ENCODE measurements around the gene TSPAN31.

The TSPAN31 gene

DNA sequence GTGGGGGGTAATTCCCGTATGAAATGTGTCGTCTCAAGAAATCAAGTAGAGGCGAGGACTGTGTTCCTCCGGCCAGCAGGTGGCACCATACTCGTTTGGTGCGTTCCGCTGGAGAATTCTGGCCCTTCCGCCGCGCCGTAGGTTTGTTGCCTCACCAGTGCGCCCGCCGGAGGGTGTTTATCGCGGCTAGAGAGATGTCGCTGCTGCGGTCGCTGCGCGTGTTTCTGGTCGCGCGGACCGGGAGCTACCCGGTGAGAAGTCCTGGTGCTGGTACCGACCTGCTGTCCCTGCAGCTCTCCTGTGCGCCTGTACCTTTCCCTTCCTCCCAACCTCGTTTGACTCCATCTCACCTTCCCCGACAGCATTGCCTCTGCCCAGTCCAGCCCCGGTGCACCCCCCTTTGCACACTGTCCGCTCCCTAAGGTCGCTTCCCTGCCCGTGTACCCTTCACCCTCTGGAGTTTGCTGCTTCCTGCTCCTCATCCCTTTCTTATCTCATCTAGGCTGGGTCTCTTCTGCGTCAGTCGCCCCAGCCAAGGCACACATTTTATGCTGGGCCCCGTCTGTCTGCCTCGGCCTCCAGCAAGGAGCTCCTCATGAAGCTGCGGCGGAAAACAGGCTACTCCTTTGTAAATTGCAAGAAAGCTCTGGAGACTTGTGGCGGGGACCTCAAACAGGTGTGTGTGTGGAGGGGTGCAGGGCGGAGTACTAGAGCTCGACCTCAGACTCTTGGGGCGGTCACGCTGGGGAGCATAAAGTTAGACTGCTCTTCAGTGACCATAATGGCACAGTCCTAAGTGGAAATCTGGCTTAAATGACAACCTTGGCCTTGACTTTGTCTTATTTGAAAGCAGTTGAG, 38.0 kb downstream of the TSPAN31 start, which contains the start of gene TSFM (continued):
- TF ChIP-seq ZBTB11 (tag by site-specific recombination; conservative IDR thresholded peaks at IDR 0.05; ENCODE audit: low read depth), result peak; percentile 93
- TF ChIP-seq ZNF202 (tag by site-specific recombination; IDR thresholded peaks at IDR 0.05; ENCODE audit: borderline replicate concordance), result no peak
- no peak for TF ChIP-seq ZFP3 (tag by site-specific recombination; IDR thresholded peaks at IDR 0.05; ENCODE audit: low read depth)
- TF ChIP-seq ZNF112 (tag by site-specific recombination; IDR thresholded peaks at IDR 0.05), result no peak
- TF ChIP-seq ZNF23 (tag by site-specific recombination; IDR thresholded peaks at IDR 0.05; ENCODE audit: borderline replicate concordance), result no peak
- TF ChIP-seq, protein P1, sequence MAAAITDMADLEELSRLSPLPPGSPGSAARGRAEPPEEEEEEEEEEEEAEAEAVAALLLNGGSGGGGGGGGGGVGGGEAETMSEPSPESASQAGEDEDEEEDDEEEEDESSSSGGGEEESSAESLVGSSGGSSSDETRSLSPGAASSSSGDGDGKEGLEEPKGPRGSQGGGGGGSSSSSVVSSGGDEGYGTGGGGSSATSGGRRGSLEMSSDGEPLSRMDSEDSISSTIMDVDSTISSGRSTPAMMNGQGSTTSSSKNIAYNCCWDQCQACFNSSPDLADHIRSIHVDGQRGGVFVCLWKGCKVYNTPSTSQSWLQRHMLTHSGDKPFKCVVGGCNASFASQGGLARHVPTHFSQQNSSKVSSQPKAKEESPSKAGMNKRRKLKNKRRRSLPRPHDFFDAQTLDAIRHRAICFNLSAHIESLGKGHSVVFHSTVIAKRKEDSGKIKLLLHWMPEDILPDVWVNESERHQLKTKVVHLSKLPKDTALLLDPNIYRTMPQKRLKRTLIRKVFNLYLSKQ (tag by site-specific recombination; IDR thresholded peaks at IDR 0.05; ENCODE audit: borderline replicate concordance), result peak; percentile 64; the same call in 1 of the 2 replicates
- TF ChIP-seq ZNF335 (tag by site-specific recombination; conservative IDR thresholded peaks at IDR 0.05), result peak; percentile 89
- no peak; the same call in 1 of the 2 replicates for TF ChIP-seq ZNF214 (tag by site-specific recombination; IDR thresholded peaks at IDR 0.05; ENCODE audit: borderline replicate concordance)
- peak; percentile 81 for TF ChIP-seq ZBTB26 (tag by site-specific recombination; optimal IDR thresholded peaks at IDR 0.05)
- TF ChIP-seq ZNF624 (tag by site-specific recombination; IDR thresholded peaks at IDR 0.05), result 0 out of 2 replicates have a peak, but pooled peaks have one; percentile 52
- TF ChIP-seq ZNF585B (tag by site-specific recombination; IDR thresholded peaks at IDR 0.05), result no peak
- TF ChIP-seq, protein P2, sequence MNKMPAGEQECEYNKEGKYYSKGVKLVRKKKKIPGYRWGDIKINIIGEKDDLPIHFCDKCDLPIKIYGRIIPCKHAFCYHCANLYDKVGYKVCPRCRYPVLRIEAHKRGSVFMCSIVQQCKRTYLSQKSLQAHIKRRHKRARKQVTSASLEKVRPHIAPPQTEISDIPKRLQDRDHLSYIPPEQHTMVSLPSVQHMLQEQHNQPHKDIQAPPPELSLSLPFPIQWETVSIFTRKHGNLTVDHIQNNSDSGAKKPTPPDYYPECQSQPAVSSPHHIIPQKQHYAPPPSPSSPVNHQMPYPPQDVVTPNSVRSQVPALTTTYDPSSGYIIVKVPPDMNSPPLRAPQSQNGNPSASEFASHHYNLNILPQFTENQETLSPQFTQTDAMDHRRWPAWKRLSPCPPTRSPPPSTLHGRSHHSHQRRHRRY (tag by site-specific recombination; IDR thresholded peaks at IDR 0.05), result peak; percentile 48; the same call in 1 of the 2 replicates
- TF ChIP-seq, protein P3, sequence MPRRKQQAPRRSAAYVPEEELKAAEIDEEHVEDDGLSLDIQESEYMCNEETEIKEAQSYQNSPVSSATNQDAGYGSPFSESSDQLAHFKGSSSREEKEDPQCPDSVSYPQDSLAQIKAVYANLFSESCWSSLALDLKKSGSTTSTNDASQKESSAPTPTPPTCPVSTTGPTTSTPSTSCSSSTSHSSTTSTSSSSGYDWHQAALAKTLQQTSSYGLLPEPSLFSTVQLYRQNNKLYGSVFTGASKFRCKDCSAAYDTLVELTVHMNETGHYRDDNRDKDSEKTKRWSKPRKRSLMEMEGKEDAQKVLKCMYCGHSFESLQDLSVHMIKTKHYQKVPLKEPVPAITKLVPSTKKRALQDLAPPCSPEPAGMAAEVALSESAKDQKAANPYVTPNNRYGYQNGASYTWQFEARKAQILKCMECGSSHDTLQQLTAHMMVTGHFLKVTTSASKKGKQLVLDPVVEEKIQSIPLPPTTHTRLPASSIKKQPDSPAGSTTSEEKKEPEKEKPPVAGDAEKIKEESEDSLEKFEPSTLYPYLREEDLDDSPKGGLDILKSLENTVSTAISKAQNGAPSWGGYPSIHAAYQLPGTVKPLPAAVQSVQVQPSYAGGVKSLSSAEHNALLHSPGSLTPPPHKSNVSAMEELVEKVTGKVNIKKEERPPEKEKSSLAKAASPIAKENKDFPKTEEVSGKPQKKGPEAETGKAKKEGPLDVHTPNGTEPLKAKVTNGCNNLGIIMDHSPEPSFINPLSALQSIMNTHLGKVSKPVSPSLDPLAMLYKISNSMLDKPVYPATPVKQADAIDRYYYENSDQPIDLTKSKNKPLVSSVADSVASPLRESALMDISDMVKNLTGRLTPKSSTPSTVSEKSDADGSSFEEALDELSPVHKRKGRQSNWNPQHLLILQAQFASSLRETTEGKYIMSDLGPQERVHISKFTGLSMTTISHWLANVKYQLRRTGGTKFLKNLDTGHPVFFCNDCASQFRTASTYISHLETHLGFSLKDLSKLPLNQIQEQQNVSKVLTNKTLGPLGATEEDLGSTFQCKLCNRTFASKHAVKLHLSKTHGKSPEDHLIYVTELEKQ (tag by site-specific recombination; IDR thresholded peaks at IDR 0.05; ENCODE audit: borderline replicate concordance), result no peak
- no peak; the same call in 1 of the 2 replicates for TF ChIP-seq ZNF626 (tag by site-specific recombination; IDR thresholded peaks at IDR 0.05)
- TF ChIP-seq ZNF843 (tag by site-specific recombination; IDR thresholded peaks at IDR 0.05), result peak; percentile 83
- TF ChIP-seq ZNF184 (tag by site-specific recombination; IDR thresholded peaks at IDR 0.05), result peak; percentile 73; the same call in 1 of the 2 replicates
- TF ChIP-seq ZNF133 (tag by site-specific recombination; IDR thresholded peaks at IDR 0.05), result 0 out of 2 replicates have a peak, but pooled peaks have one; percentile 26
- TF ChIP-seq ZNF654 (tag by site-specific recombination; IDR thresholded peaks at IDR 0.05; ENCODE audit: low read depth), result peak; percentile 80
- TF ChIP-seq MZF1 (tag by site-specific recombination; IDR thresholded peaks at IDR 0.05; ENCODE audit: borderline replicate concordance), result no peak
- no peak for TF ChIP-seq PRDM6 (tag by site-specific recombination; IDR thresholded peaks at IDR 0.05)
- TF ChIP-seq ZNF311 (tag by site-specific recombination; IDR thresholded peaks at IDR 0.05; ENCODE audit: borderline replicate concordance), result no peak
